GM21717 (cell line): ENCODE results near the gene TUFM.
"Not testable (repeated sequence)": the region's sequence is repeated elsewhere in the genome, so short reads cannot be mapped to it uniquely, and the experiment has no call there.

ENCODE experiments used
- ATAC-seq: cut with Tn5 transposase; IDR thresholded peaks from one replicate; pipeline ENCODE4 v1.9.1; 2021; ENCODE audit warnings: mild to moderate bottlenecking, moderate library complexity; ENCODE audit not compliant: unreplicated experiment

The TUFM gene

GRCh38 chr16:28846080-28846932 is at the start of gene TUFM:
TSS of gene TUFM (minus strand) at chr16:28846348. CDS start at chr16:28846269, 79 bp downstream.
- ATAC-seq: peak; percentile 71

- no peak for ATAC-seq
Measured at GRCh38 chr16:28895609-28896008, 49.5 kb upstream of the TUFM start.

GRCh38 chr16:28893291-28893690 is 47.1 kb upstream of the TUFM start:
- no peak for ATAC-seq

GRCh38 chr16:28891964-28892890 is 46.1 kb upstream of the TUFM start:
- ATAC-seq: no peak

GRCh38 chr16:28890355-28890754 is 44.2 kb upstream of the TUFM start:
- not testable (repeated sequence) for ATAC-seq

- no peak for ATAC-seq
Measured at GRCh38 chr16:28886945-28887344, 40.8 kb upstream of the TUFM start.

- ATAC-seq: no peak
Measured at GRCh38 chr16:28884045-28884444, 37.9 kb upstream of the TUFM start.

- ATAC-seq: no peak
Measured at GRCh38 chr16:28883221-28883996, 37.3 kb upstream of the TUFM start.

GRCh38 chr16:28882551-28883160 is 36.5 kb upstream of the TUFM start:
- ATAC-seq: no peak

GRCh38 chr16:28881565-28881964 is 35.4 kb upstream of the TUFM start:
- not testable (repeated sequence) for ATAC-seq

GRCh38 chr16:28880955-28881354 is 34.8 kb upstream of the TUFM start:
- ATAC-seq: no peak

GRCh38 chr16:28880589-28880915 is 34.4 kb upstream of the TUFM start:
- ATAC-seq: no peak

- peak; percentile 70 for ATAC-seq
Measured at GRCh38 chr16:28879841-28880588, 33.9 kb upstream of the TUFM start.

- no peak for ATAC-seq
Measured at GRCh38 chr16:28879261-28879840, 33.2 kb upstream of the TUFM start.

GRCh38 chr16:28878083-28878926 is 32.2 kb upstream of the TUFM start, which contains the start of gene ATP2A1:
TSS of gene ATP2A1 (plus strand) at chr16:28878488. CDS start at chr16:28878672, 184 bp downstream.
- no peak for ATAC-seq

- ATAC-seq: no peak
Measured at GRCh38 chr16:28877655-28878000, 31.5 kb upstream of the TUFM start.

- ATAC-seq: no peak
Measured at GRCh38 chr16:28876973-28877654, 31.0 kb upstream of the TUFM start.

GRCh38 chr16:28876019-28876659 is 30.0 kb upstream of the TUFM start:
- no peak for ATAC-seq
